ENCODE data around the gene PDE4A. TPM values are rescaled to one million over a fixed set of nuclear protein-coding genes. Genes with fewer than 3 reads are reported as not detected.

PDE4A gene
- total and polyA plus RNA-seq, 10 of the 15 experiments (the other 5 are each of a cell fraction or from before 2014, with no cell fraction given) = 0.24 to 13.3 (median 4.9) TPM

- Histone ChIP-seq H3K4me2 (ENCODE audit: control insufficient read depth, insufficient read depth) (peak overlapping the region; percentile 47), H3K4me1 (ENCODE audit: control insufficient read depth, insufficient read depth, low read length) (peaks cover 35% of the 10 kb centered on the region)
These were observed 12.4 kb downstream of the PDE4A start for GRCh38 chr19:10432736-10433130.

More at GRCh38 chr19:10432736-10433130, 12.4 kb downstream of the PDE4A start:
- H3K4me3 ChIP-seq = 0 out of 2 replicates have a peak overlapping the region, but pooled peaks have one; percentile 54
- H3K9me3 ChIP-seq (replicated peaks; ENCODE audit: control insufficient read depth, insufficient read depth, low read length) = no peaks in the 10 kb centered on the region
- ChIA-PET RAD21 (ENCODE audit: unreplicated experiment) (interaction anchor here (1.7 to 3.7 kb wide), 3 partner anchors 14 to 28 kb away, joined by 6 to 21 read pairs (median 7); partner anchors contain the start of gene CDC37), CTCF (interaction anchor here (1.4 to 27.3 kb wide), 2 partner anchors 22 to 44 kb away, joined by 3 to 1053 read pairs; partner anchors contain the start of genes CDC37 and PDE4A), SMC1A (ENCODE audit: uncharacterized antibody, unreplicated experiment) (interaction anchor here (0.6 to 17.7 kb wide), 2 partner anchors 22 to 51 kb away, joined by 3 to 364 read pairs; partner anchors contain the start of gene CDC37), POLR2A (interaction anchor here (0.5 to 3.3 kb wide), 2 partner anchors 27 to 61 kb away, joined by 3 to 16 read pairs; no protein-coding TSS in a partner anchor)
- no TSS peak for BruUV-seq (replicated peaks)
- H3K27me3 ChIP-seq (replicated peaks in 1 of 2; ENCODE audit: control insufficient read depth in 2 of 2, insufficient read depth in 2 of 2, low read length in 1 of 2) = peaks cover 0 to 4% of the 10 kb centered on the region in 2 experiments; a peak in 1 of 4 replicates
- no peak for TF ChIP-seq BCL11A (IDR thresholded peaks at IDR 0.05; ENCODE audit: low read depth, low read length)
- no peak for TF ChIP-seq DPF2 (IDR thresholded peaks at IDR 0.05)
- TF ChIP-seq HDAC2 (IDR thresholded peaks at IDR 0.05) = no peak
- TF ChIP-seq NFIC (IDR thresholded peaks at IDR 0.05; ENCODE audit: low read depth, low read length) = no peak
- no peak for TF ChIP-seq SUPT20H (IDR thresholded peaks at IDR 0.05; ENCODE audit: borderline replicate concordance, control insufficient read depth, low read depth, low read length)
- TF ChIP-seq E2F4 (IDR thresholded peaks at IDR 0.05; ENCODE audit: low read depth, low read length) = no peak
- no peak for TF ChIP-seq POLR2A (IDR thresholded peaks at IDR 0.05; ENCODE audit: low read depth, low read length)
- TF ChIP-seq CHD4 (IDR thresholded peaks at IDR 0.05) = no peak
- TF ChIP-seq MEF2B (IDR thresholded peaks at IDR 0.05; ENCODE audit: partially characterized antibody, poor library complexity, severe bottlenecking) = no peak
- TF ChIP-seq SP1 (IDR thresholded peaks at IDR 0.05; ENCODE audit: low read depth, low read length) = no peak
- no peak for TF ChIP-seq SMC3 (IDR thresholded peaks at IDR 0.05; ENCODE audit: borderline replicate concordance, low read length)
- TF ChIP-seq HSF1 (IDR thresholded peaks at IDR 0.05; ENCODE audit: low read depth, low read length) = no peak
- TF ChIP-seq JUND (IDR thresholded peaks at IDR 0.05; ENCODE audit: low read depth, low read length) = no peak
- H3K27ac ChIP-seq (ENCODE audit: control insufficient read depth, insufficient read depth) = no peak overlapping the region
- WGBS (ENCODE audit: insufficient coverage, insufficient replicate concordance, low lambda C conversion rate, missing lambda C conversion rate) = 100% methylated on average over 2 of the region's 2 CpGs
- FAIRE-seq (no peak), ATAC-seq (no peak), DNase-seq (ENCODE audit: low read depth, low spot score) (no peak)
- H4K20me1 ChIP-seq (ENCODE audit: control insufficient read depth, insufficient read depth) = no peaks in the 10 kb centered on the region
- intact Hi-C loops (cut with micrococcal nuclease; ENCODE audit: unreplicated experiment) (no loop called here), in situ Hi-C loops (cut with MboI) (no loop called here)
- H3K36me3 ChIP-seq (ENCODE audit: control insufficient read depth in 2 of 2, insufficient read depth in 2 of 2, low read length in 1 of 2) = no peaks in the 10 kb centered on the region; a peak in 1 of 4 replicates
- peaks cover 2% of the 10 kb centered on the region; the same call in 1 of the 2 replicates for H3K79me2 ChIP-seq (ENCODE audit: control insufficient read depth, insufficient read depth, low read length)
- peak overlapping the region; percentile 30; the same call in 1 of the 2 replicates for H3K9ac ChIP-seq (ENCODE audit: control insufficient read depth, insufficient read depth, low read length)
- H2AFZ ChIP-seq (ENCODE audit: control insufficient read depth, low read depth, low read length) = no peak overlapping the region

Measured in GM12878 (cell line).